Kasumi-1 (cell line): ENCODE measurements around the gene MFNG.
A peak's percentile ranks its signal among the peaks of the same experiment; 100 is the strongest.

Experiments
- DNase-seq, 2 experiments: peaks; one replicate each; lab custom pipeline; 2025; lab: John Stamatoyannopoulos, UW

The MFNG gene

GRCh38 chr22:37445501-37445900, 40.7 kb downstream of the MFNG start:
- DNase-seq = no peak

DNA sequence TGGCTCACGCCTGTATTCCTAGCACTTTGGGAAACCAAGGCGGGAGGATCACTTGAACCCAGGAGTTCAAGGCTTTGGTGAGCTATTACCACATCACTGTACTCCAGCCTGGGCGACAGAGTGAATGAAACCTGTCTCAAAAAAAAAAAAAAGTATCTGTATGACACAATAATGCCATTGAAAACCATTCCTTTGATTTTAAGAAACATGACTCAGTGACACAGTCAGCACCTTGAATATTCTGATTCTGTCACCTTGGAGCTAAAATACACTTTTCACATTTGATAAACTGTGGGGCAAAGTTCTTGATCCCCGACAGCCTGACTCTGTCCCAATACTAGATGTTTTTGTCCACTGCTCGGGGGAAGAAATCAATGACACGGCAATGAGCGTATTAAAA, 42.2 kb downstream of the MFNG start:
- DNase-seq = no peak

DNA sequence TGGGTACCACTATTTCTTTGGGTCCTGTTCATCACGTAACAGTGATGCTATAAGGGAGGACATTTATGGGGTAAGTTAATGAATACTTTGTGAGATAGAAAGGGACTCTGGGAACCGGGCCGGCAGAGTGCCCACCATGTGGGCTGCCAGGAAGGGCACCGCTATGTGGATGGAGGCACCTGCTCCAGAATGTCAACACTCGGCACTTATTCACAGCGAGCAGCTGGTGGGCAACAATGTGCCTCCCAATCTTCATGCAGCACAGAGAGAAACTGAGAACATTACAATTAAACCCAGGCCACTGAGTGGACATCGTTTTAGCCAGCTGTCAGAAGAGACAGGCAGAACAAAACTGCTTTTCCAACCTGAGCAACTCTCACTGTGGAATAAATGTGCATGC, 43.1 kb downstream of the MFNG start:
- DNase-seq = no peak

DNA sequence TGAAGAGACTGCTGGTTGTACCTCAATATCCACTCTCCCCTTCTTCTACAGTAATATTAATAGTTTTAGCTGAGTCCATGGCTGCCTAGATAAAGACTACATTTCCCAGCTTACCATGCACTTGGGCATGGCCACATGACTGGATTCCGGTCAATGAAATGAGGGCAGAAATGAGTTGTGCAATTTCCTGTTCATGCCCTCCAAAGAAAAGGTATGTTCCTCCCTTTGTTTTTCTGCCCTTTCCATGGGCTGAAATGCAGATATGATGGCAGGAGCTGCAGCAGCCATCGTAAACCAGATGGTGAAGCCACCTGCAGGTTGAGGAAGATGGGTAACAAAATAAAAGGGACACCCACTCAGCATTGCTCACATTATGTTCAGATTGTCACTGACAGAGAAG, 43.6 kb downstream of the MFNG start:
- DNase-seq = peak in 1 of 2 experiments; percentile 8

GRCh38 chr22:37442135-37442534, 44.0 kb downstream of the MFNG start:
- no peak for DNase-seq

DNA sequence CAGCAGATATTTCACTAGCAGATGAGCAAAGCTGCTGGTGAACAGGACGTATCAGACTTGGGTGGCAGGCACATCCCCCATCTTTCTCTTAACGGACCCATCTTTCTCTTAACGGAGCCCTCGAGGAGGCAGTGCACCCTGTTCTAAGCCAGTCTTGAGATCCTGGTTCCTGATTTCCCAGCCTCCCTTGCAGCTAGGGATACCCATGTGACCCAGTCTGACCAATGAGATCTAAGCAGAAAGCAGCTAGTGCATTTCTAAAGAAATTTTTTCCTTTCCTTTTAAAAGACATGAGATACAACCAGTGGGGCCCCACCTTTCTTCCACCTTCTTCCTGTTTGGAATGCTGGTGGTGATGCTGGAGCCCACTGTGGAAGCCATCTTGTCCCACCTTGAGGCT, 45.3 kb downstream of the MFNG start:
- DNase-seq = no peak

- no peak for DNase-seq
Observed at GRCh38 chr22:37439347-37439746, 46.8 kb downstream of the MFNG start.

- DNase-seq = no peak
Observed at GRCh38 chr22:37435970-37436603, 50.1 kb downstream of the MFNG start.

- no peak for DNase-seq
Observed at GRCh38 chr22:37433786-37434185, 52.4 kb downstream of the MFNG start.

DNA sequence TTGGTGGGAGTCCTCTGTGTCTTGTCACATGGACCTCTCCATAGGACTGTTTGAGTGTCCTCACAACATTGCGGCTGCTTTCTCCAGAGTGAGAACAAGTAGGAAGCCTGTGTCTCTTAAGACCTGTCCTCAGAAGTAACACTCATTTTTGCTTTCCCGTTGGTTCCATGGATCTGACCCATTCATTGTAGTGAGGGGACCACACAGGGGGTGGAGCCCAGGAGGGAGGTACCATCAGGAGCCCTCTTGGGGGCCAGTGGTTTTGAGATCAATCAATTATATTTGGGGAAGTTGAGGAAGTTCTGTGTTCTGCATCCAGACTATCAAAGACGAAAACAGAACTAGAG, 53.5 kb downstream of the MFNG start:
- DNase-seq = no peak

DNA sequence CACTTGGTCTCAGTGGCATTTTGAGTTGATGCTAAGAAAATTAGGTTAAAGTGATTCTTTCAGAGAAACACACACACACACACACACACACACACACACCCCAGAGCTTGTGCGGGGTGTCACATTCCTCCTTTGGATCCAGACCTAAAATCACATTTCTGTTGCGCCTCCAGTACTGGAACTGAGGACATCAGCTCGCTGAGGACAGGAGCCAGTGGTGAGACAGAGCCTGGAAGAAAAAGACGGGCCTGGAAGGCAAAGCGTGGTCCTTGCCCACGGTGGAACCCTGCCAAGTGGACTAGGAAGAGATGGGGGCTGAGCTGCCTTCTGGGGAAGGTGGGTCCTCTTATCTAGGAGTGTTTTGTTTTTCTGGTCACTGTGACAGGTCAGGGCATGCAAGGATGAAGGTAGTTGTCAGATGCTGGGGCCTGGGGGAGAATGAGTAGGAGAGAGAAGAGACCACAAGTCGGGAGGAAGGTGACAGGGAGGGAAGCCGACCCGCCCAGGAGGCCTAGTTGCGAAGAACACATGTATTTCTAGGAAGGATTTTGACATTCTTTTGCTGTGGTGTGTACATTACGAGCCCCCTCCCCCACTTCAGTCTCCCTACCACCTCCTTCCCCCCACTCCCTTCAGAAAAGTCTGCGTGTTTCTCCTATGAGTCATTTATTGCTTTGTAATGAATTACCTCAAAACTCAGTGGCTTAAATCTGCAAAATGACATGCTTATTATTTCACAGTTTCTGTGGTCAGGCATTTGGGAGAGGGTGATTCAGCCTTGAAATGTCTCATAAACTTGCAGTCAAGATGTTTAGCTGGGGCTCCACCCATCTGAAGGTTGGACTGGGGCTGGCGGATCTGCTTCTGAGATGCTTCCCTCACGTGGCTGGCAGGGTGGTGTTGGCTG, 54.1 kb downstream of the MFNG start:
- DNase-seq = no peak

GRCh38 chr22:37431366-37431765, 54.8 kb downstream of the MFNG start:
- no peak for DNase-seq

DNA sequence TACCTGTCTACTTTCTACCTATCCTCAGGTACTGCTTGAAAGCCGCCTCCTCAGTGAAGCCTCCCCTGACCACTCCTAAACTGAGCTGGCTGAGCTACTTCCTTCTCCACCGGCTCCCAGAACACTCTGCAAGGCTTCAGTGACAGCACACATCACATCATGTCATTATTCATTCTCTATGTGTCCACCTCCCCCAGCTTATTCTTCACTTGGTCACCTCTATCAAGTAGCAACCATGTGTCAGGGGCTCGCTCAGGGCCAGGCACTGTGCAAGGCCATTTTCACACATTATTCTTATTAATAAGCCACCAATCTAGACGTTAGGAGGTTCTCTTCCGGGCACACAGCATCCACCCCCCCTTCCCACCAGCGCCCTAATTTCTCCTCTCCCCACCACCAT, 55.2 kb downstream of the MFNG start:
- no peak for DNase-seq

DNA sequence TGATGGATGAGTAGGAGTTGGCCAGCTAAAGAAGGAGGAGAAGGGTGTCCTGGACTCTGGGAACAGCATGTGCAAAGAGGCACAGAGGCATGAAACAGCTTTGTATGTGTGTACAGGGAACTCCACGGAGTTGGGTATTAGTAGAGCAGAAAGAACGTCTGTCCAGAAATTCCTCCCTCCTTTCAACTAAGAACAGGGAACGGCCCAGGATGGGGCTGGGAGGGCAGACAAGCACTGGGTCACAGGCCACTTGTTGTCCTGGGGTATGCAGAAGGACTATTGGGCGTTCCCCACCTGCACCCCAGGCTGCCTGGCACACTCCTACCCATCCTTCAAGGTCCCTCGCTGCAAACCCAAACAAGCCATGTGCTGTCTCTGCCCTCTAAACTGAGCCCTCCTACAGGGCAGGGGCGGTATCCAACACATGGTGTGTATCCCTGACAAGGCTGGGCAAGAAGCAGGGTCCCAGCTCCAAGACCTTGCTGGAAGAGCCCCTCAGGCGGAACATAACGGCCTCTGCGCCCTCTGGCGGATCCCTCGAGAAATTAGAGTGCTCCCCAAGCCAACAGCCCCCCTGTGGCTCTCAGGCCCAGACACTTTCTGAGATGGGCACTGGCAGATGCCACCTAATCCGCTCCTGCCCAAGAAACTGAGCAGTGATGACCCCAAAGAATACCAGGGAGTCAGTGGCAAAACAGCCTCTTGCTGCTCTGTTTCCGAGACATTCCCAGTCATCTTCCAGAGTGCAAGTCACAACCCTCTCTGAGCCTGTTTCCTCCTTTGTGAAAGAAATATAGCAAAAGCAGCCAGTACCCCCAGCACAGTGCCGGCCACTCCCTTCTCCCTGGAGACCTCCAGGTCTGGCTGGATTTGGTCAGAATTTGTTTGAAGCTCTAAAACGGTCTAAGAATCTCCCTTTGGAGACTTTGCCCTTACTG, 57.3 kb downstream of the MFNG start:
- peak; percentile 38 to 46 for DNase-seq

- DNase-seq = no peak
Observed at GRCh38 chr22:37427711-37428635, 58.2 kb downstream of the MFNG start.

DNA sequence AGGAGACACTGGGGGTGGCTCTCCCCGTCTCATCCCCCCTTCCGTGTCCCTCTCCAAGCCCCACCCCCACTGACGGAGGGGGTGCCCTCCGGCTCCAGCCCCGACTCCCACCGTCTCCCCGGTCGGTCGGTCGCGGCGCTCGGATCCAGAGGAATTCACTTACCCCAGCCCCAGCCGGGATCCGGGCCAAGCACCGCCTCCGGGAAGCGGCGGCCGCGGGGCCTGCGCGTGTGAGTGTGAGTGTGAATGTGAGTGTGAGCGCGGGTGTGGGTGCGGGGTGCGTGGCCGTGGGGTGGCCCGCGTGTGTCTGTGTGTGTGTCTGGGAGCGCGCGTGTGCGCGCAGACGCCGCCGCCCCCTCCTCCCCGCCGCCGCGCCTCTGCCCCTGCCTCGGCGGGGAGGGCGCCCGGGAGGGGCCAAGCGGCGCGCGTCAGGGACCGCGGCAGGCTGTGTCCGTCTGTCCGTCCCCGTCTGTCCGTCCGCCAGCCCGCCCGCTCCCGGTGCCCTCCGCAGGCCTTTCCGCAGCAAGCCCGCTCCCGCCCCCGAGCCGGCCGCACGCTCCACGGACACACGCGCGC, 59.0 kb downstream of the MFNG start, which contains the start of gene ELFN2:
Gene ELFN2 (minus strand): TSS at position 345 of the 576 bp plus-strand sequence. CDS start 51,945 bp downstream, outside the sequence.
- DNase-seq = no peak

- no peak for DNase-seq
Observed at GRCh38 chr22:37426706-37427134, 59.5 kb downstream of the MFNG start.

DNA sequence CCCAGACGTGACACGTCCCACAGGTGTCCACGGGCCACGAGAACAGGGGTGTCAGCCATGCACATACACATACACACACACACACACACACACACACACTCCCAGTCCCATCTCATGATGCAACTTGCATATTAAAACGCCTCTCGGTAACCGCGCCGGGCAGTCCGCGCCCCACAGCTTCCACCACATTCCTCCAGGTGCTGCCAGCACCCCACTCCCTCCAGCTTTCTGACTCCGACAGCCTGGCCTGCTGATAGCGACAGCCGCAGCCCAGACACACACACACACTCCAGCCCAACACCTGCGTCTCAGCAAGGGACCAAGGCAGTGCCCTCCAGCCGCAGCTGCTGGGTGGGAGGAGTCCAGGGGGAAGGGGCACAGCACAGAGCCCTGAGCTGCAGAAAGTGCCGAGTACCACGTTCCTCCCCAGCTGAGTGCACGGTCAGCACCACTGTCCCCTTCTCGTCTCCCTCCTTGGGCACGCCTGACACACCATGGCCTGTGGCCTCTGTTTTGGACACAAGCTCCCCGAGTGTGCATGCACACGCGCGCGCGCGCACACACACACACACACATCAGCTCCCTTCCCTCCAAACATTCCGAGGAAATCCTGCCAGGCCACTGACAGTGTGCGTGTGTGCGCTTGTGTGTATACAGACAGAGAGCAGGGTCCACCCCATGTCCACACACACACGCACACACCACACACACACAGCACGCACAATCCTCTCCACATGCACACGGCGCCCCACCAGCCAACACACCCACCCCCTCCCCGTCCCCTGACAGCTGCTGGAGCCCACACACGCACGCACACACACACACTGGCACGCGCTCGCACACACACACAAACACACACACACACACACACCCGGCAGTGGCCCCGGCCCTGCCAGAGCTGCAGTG, 60.1 kb downstream of the MFNG start:
- DNase-seq = no peak

DNA sequence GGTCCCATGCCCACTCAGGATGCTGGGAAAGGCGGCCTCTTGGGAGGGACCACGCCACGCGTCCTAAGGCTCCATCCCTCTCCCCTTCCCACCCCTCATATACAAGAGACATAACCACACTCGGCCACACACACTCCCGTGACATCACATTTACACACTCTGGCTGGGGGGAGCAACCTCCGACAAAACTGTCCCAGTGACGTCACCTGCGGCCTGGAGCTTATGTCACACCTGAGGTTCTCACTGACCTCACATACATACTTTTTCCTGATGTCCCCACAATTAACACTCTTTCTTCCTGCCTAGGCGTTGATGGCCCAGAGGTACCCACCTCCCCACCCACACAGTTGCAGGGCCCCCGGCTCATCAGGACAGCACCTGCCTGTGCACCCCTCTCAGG, 60.8 kb downstream of the MFNG start:
- DNase-seq = no peak

- no peak for DNase-seq
Observed at GRCh38 chr22:37423283-37423682, 62.9 kb downstream of the MFNG start.
